HTERT RPE-1 (cell line): ENCODE measurements around the gene C1orf21.

Source experiments
- in situ Hi-C: fragments of 300-500 bp; cut with MboI; formaldehyde crosslinking; loops from 4 replicates; pipeline ENCODE4 v1.14.3; 2020; ENCODE audit warnings: low sequenced_read_pairs

The C1orf21 gene

DNA sequence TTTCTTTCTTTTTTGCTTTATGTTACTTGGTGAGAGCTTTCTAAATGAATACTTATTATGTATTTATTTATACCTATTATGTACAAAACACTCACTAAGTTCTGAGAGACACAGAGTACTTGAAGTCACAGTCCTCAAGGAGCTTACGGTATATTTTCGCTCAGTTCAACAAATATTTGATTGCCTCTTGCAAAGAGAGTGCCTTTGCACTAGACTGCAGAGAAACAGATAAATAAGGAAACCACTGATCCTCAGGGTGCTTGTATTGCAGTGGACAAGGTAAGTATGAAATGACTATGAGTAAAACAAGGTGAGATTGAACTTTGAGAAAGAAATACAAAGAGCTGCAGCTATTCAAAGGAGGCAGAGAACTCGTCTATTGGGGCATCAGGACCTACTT, 123.3 kb downstream of the C1orf21 start:
- in situ Hi-C loops: no loop called here

DNA sequence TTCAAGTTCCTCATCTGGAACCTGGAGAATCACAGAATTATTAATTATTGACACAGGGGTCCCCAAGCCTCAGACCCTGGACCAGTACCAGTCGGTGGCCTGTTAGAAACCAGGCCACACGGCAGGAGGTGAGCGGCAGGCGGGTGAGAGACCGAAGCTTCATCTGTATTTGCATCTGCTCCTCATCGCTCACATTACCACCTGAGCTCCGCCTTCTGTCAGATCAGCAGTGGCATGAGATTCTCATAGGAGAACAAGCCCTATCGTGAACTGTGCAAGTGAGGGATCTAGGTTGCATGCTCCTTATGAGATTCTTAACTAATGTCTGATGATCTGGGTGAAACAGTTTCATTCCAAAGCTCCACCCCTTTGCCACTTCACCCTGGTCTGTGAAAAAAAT, 125.9 kb downstream of the C1orf21 start:
- in situ Hi-C loops: no loop called here

DNA sequence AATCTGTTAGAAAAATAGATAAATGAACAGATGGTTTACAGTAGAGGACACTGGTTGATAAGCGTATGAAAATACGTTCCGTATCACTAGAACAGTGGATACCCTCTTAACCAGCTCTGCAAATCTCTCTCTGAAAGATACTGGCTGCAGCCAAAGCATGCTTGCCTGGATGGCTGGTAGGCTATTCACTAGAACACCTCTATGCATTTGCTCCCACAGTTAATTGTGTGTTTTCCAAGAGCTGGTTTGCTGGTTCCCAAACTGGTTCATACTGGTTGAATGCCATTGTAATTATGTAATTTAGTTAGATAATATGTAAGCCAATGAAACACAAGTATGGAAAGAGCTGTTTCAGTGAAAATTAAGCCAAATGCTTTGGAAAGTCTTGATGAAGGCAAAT, 126.6 kb downstream of the C1orf21 start:
- in situ Hi-C loops: no loop called here

DNA sequence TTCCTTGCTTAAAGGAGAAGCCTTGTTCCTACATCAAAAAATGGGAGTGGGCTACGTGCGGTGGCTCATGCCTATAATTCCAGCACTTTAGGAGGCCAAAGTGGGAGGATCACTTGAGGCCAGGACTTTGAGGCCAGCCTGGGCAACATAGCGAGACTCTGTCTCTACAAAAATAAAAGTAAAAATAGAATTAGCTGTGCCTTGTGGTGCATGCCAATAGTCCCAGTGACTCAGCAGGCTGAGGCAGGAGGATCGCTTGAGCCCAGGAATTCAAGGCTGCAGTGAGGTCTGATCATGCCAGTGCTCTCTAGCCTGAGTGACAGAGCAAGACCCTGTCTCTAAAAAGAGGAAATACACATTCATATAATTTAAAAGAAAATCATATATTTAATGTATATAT, 127.1 kb downstream of the C1orf21 start:
- in situ Hi-C loops: no loop called here

DNA sequence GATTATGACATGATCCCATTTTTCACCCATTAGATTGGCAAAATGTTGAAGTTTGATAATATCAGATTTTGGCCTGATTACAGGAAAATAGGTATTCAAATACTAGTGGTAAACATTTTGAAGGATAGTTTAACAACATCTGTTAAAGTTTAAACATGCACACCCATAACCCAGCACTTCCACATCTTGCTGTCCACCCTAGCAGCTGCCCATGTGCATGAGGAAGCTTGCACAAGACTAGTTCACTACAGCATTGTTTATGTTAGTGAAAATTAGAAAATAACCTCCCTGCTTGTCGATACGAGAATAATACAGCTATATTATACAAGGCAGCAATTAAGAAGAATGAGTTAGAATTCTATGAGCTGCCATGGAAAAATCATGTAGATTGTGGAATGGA, 127.6 kb downstream of the C1orf21 start:
- in situ Hi-C loops: no loop called here

DNA sequence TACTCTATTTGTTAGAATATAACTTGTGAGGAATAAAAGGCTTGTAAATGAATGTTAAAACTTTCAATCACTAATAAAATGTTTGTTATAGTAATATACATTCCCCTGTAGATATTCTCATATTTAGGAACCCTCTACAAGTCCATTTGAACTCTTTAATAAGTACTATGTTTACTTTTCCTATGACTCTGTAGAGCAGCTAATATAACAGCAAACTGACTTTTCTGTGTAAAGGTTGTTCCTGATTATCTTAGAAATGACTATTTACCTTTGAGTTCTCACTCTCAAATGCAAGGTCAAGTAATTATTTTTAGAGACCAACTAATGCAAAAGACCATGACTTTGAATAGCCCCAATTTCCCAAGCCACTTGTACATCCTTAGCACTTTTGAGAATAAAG, 130.3 kb downstream of the C1orf21 start:
- in situ Hi-C loops: no loop called here

DNA sequence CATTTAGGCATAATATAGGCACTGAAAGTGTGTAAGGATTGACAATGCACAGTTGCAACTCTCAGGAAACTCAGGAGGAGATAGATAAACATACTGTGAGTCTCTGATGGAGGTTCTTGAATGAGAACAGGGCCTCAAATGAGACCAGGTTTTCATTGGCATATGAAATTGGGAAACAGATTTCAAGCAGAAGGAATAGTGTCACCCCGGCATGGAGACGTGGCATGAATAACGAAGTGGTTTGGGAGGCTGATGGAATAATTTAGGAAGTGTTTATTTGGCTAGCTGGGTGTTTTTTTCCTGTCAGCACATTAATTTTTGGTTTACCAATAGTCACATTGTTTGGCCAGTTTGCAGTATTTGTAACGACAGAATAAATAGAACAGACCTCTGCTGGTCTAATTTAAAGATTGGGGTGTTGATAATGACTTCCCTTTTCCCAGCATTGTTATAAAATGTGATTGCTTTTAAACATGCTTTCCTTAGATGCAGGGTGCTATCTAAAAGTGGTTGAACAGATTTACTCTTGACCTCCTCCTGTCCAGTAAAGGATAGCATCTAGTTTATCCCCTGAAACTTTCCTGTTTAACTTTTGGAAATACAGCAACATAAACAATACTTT, 132.0 kb downstream of the C1orf21 start:
- in situ Hi-C loops: no loop called here

DNA sequence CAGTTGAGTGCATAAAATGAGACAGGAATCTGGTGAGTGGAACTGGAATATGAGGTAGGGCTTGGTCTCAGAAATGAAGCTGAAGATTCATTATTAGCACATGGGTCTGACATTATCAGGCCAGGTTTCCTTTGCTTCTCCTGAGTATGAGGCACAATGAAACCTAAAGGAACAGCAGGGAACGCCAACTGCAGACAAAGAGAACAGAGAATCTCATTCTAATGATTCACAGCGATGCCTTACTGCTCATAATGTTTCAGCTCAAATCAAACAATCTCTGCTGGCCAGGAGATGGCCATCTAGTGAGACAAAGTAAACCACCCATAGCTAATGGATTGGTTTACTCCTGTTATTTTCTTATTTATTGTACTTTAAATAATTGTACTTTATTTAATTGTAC, 133.5 kb downstream of the C1orf21 start:
- in situ Hi-C loops: no loop called here

DNA sequence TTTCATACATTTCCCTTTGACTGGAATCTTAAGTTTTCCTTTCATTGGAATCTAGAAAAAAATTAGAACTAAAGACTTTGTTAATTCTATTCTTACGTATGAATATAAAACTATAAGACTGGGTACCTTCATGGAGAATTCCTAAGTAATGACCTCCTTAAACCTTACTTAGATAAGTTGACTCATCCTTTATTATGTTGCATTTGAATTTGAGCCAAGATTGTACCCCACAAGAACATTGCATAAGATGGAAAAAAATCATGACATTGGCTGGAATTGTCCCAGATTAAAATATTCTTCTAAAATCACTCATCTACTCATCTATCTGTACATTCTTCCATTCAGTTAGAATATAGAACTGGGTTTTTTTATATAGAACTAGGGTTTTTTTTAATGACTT, 137.4 kb downstream of the C1orf21 start:
- in situ Hi-C loops: no loop called here

DNA sequence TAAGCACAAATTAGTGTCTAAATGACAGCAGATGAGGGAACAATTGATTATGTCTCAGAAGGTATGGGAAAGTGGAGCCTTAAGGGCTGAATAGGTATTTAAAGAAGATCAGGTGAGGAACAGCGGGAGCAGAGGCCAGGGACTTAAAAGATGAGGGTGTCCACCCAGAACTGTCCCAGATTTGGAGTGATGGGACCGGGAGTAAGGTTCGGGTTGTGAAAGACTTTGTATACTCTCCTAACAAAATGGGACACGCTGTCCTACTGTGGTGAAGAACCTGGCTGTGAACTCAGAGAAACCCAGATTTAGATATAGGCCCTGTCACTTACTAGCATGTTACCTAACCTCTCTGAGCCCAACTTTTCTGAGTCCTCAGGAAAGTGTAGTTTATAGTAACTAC, 140.6 kb downstream of the C1orf21 start:
- in situ Hi-C loops: no loop called here

DNA sequence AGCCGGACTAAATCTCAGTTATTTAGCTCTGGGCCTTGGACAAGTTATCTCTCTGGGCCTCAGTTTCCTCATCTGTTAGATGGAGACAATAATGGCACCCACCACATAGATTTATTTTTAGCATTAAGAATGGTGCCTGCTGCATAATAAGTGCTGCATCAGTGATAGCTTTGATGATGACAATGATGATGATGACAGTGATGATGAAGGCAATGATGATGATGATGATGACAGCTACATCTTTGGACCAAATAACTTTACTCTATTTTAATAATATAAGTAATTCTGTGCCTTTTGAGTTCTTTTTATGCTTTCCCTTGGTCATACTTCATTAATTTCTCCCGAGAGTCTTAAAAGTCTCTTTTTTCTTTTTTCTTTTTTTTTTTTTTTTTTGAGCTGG, 143.4 kb downstream of the C1orf21 start:
- in situ Hi-C loops: no loop called here

DNA sequence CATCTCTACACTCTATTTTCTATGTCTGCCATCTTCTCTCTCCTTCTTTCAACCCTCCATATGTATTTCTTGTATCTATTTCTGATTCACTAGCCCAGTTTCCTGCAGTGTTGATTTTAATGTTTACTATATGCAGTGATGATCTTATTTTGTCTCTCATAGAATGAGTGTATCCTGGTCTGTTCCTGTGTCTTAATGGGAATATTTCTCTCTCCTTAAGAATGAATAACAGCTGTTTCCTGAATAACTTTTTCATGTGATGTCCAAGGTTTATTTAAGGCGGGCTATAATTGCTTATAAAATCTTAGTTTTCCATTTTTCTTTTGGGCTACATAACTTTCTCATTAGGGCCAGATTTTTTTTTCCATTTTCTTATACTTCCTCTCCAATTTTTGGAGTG, 144.5 kb downstream of the C1orf21 start:
- in situ Hi-C loops: no loop called here

DNA sequence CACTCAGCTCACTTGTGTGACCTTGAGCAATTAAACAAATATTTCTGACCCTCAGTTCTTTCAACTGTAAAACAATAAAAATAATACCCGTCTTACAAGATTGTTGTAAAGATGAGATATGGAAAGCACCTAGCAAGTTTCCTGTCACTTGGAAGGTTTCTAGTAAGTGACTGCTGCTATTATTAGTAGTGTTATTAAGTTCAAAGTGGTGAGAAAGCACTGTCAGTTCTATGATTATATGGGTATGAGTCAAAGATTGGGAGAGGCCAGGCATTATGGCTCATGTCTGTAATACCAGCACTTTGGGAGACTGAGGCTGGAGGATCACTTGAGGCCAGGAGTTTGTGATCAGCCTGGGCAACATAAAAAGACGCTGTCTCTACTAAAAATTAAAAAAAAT, 145.4 kb downstream of the C1orf21 start:
- in situ Hi-C loops: no loop called here

DNA sequence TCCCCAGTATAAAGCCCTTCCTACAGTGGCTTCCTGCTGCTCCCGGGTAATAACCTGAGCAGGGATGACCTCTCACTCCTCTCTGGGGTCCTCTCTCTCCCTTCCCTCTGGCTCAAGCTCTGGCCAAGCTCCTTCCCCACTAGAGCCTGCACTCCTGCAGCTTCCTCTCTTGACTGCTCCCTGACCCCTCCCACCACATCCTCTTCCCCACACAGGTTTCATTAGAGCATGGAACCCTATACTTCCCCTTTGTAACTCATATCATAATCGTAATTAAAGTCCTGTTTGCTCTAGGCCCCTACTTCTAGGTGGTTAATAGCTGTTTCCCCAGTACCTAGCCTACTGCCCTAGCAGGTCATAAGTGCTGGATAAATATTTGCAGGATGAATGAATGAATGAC, 146.2 kb downstream of the C1orf21 start:
- in situ Hi-C loops: no loop called here

DNA sequence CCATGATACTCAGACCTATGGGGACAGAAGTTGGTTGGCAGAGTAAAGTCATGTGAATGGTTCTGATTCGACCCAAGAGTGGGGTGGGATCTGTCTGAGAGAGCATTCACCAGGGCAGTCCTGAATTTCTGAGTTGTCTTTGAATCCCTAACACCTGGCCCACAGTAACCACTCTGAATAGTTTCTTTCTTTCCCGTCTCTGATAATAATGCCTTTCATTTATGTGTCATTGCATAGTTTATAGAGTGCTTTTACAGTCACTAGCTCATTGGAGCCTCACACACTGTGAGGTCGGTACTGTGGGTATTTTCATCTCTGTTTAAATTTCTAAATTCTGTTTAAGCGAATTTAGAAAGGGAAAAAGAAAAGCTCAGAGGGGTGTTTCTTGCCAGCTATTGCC, 147.1 kb downstream of the C1orf21 start:
- in situ Hi-C loops: no loop called here

DNA sequence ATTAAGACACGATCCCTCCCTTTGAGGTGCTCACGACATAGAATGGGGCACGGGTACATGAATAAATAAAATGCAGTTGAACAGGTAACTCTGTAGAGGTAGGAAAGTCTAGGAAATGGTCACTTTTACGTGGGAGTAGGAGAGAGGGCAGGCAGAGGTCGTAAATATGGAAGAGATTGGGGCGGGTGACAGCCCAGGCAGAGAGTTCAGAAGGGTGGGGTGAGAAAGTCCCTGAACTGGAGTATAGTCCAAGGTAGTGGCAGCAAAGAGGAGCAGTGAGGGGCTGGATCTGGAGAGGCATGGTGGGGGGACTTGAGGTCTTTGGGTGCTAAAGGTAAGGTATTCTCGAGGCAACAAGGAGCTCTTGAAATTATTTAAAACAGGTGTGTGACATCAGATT, 147.9 kb downstream of the C1orf21 start:
- in situ Hi-C loops: no loop called here

DNA sequence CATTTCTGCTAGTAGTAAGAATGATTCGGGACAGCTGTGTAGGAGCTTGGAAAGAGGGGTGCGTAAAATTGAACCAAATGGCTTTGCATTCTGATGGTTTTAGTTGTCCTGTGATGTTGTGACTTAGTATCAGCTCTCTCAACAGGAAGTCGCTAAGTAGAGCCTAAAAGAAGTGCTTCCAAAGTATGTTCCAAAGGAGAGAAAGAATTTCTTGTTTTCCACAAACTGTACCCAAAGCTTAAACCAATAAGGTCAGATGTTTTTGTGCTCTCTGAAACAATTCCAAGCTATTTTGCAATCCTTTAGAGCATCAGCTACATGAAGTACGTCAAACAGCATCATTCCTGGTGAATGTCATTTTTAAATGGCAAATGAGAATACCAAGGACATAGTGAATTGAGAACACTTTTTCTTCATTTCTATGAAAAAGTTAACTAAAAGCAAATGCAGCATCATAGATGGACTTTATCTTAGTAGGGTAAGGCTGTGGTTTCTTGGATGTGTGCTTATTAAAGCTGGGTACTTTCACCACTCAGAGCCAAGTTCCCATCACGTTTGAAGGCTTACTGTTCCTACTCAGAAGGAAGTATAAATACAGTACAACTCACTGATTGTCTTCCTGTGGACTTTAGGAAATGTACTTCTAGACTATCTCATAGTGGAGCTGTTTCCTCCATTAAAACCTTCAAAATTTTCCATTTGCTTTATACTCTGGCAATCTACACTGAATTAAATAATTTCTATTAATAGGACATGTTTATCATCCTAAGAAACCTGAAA, 148.6 kb downstream of the C1orf21 start:
- in situ Hi-C loops: no loop called here

DNA sequence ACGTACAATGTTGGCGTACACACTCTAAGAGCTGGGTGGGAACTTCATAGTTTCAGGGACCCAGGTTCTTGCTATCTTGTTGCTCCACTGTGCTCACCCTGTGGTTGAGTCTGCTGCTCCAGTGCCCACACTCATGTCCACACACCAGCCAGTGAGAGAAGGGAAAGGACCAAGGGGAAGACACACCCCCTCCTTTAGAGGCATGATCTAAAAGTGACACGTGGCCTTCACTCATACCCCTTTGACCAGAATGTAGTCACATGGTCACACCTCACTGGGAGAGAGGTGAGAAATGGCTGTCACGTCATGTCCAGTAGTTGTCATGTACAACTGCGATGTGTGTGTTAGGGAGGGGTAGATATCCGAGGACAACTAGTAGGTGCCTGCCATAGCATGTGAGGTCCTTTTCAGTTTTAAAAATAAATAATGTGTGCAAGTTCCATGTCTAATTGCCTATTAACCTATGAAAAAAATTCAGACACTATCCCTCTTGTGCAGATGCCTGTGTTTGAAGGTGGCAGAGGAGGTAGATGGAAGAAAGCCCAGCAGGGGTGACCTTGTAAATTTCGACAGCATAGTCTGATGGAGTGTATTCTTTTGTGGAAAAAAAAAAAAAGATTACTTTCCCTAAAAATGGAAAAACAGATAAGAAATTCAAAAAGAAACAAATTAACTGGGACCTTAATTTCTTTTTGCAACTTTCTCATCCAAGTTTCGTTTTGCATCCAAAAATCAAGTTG, 149.6 kb downstream of the C1orf21 start:
- in situ Hi-C loops: no loop called here

DNA sequence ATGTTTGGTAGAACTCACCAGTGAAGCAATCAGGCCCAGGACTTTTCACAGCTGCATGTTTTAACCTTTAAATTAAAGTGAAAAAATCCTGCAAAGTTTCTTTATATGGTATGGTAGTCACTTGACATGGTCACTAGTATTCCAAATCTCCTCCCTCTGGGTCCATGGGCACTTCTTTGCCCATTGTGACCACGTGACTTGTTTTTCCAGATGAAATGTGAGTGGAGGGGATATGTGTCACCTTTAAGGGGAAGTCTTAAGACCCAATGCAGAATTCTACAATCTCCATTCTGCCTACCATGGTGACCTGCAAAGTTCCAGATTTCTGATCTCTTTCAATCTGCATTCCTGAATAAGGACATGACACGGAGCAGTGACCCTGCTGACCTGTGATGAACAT, 152.8 kb downstream of the C1orf21 start:
- in situ Hi-C loops: no loop called here

DNA sequence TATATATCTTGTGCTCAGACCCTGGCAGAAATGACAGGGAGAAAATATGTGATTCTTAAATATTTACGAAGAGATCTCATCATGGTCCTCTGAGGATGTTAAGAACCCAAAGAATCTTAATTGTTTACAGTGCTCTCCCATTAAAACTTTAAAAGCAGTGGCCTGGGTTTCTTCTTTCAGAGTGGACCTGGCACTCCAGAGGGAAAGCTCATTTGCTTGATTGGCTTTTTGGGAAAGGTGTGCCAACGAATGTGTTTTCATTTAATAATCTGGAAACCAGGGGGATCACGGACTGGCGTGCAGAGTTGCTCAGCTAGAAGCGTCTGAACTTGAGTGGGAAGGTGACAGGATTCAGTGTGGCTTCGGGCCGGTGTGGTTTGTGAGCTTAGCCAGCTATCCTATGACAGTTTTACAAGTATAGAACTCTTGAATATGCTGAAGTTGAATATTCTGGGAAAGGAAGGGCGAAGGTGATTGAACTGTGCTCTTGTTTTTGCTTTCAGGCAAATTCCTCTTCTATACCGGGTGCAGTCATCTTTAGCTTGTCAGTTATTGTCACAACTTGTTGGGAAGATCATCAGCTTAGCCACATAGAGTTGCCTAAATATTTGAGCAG, 154.8 kb downstream of the C1orf21 start:
- in situ Hi-C loops: no loop called here

DNA sequence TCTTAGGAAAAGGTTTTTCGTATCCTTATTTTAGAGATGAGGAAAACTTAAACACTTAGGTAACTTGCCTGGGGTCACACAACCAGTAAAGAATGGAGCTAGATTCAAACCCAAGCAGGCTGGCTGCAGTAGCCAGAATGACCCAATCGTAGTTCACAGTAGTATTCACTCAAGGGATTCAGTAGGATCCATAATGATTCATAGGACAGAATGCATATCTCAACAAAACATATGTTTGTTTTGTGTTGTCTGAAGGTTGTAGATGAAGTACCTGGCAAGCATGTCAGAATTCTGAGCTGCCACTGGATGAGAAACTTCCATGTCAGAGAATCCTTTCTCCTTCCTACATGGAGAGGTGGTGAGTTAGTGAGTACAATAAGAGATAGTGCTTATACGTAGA, 155.5 kb downstream of the C1orf21 start:
- in situ Hi-C loops: no loop called here

DNA sequence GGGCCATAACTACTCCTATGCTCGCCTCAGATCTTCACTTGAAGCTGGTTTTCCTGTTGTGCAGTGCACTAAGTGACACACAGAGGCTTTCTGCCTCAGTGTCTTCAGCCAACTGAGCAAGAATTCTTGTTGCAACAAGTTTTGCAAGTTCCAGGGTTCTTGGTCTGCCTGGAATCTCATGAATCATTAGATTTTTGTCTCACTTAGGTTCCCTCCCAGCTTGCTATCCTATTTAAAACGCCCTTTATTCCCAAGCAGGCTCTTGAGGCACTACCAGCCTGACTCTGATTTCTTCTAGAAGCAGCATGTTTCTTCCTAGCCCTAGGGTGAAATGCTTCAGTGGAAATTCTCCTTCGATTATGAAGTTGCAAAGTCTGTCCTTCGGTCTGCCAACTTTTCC, 158.8 kb downstream of the C1orf21 start:
- in situ Hi-C loops: no loop called here
